Measurements from ENCODE around the gene CAMK4. TPM values are rescaled to one million over a fixed set of nuclear protein-coding genes. Genes with fewer than 3 reads are reported as not detected.

Gene CAMK4
- total RNA-seq, 1 donor from 2014 or later, result 3.8 TPM

DNA sequence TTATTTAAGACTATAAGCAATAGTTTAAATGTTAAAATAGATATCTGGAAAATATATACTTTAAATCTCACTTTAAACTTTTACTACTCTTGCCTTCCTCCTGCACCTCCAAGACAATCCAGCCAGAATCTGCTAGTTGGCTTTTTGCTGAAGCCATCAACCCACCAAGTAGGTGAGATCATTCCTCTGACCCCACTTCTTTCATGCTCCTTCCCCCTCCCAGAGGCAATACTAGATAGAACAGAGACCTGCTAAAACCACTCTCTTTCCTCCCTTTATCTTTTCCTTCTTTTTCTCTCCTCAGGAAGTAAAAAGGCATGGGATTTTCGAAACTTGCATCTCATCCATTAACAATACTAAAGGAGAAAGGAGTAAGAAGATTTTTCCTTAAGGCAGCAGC lies 30.1 kb upstream of the CAMK4 start:
- Histone ChIP-seq H3K4me3 (ENCODE audit: insufficient read depth, low read depth, low read length) (no peak overlapping the region), H3K4me2 (ENCODE audit: low read length) (no peak overlapping the region), H4K20me1 (ENCODE audit: insufficient read depth, low read length) (no peaks in the 10 kb centered on the region), H3K9ac (ENCODE audit: low read length) (no peak overlapping the region), H3K9me3 (ENCODE audit: insufficient read depth, low read depth, low read length) (no peaks in the 10 kb centered on the region), H3K79me2 (ENCODE audit: insufficient read depth, low read length) (no peaks in the 10 kb centered on the region), H3K36me3 (ENCODE audit: insufficient read depth, low read length) (no peaks in the 10 kb centered on the region), H2AFZ (ENCODE audit: low read depth, low read length) (no peak overlapping the region), H3K4me1 (ENCODE audit: insufficient read depth, low read length) (no peaks in the 10 kb centered on the region), H3K27ac (ENCODE audit: low read depth, low read length) (no peak overlapping the region), H3K27me3 (ENCODE audit: insufficient read depth, low read length) (no peaks in the 10 kb centered on the region)
- Mint-ChIP-seq H3K36me3 (ENCODE audit: low read depth, unreplicated experiment) (no peaks in the 10 kb centered on the region), H3K4me3 (ENCODE audit: unreplicated experiment) (no peak overlapping the region), H3K27ac (ENCODE audit: unreplicated experiment) (no peak overlapping the region), H3K4me1 (ENCODE audit: low read depth, unreplicated experiment) (peaks cover 6% of the 10 kb centered on the region), H3K27me3 (ENCODE audit: low read depth, unreplicated experiment) (no peaks in the 10 kb centered on the region), H3K9me3 (ENCODE audit: unreplicated experiment) (no peaks in the 10 kb centered on the region)
- no peak for FAIRE-seq
- no peak for DNase-seq (ENCODE audit: low read depth)
- TF ChIP-seq CTCF (IDR thresholded peaks at IDR 0.05; ENCODE audit: insufficient read depth, low read depth, low read length), result no peak
- TF ChIP-seq EZH2 (IDR thresholded peaks at IDR 0.05; ENCODE audit: insufficient read depth, low read length), result no peak

DNA sequence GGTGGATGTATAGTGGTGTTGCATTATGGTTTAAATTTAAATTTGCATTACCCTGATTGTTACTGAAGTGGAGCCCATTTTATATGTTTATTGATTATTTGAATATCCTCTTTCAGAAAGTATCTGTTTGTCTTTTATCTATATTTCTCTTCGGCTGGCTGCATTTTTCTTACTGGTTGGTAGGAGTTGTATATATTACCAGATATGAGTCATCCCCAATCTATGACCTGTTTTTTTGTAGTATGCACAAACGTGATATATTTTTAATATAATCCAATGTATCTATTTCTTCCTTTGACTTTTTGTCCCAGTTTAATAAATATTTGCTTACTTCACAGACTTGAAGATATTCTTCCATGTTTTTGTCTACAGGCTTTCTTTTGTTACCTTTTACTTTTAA lies 29.3 kb upstream of the CAMK4 start:
- no peaks in the 10 kb centered on the region for H3K36me3 ChIP-seq (ENCODE audit: insufficient read depth, low read length)
- no peak for DNase-seq (ENCODE audit: low read depth)
- H3K9ac ChIP-seq (ENCODE audit: low read length), result no peak overlapping the region
- H3K4me1 Mint-ChIP-seq (ENCODE audit: low read depth, unreplicated experiment), result peaks cover 6% of the 10 kb centered on the region
- no peaks in the 10 kb centered on the region for H3K36me3 Mint-ChIP-seq (ENCODE audit: low read depth, unreplicated experiment)
- no peaks in the 10 kb centered on the region for H3K27me3 ChIP-seq (ENCODE audit: insufficient read depth, low read length)
- H2AFZ ChIP-seq (ENCODE audit: low read depth, low read length), result no peak overlapping the region
- no peaks in the 10 kb centered on the region for H3K79me2 ChIP-seq (ENCODE audit: insufficient read depth, low read length)
- H3K9me3 Mint-ChIP-seq (ENCODE audit: unreplicated experiment), result no peaks in the 10 kb centered on the region
- H3K27ac Mint-ChIP-seq (ENCODE audit: unreplicated experiment), result no peak overlapping the region
- H4K20me1 ChIP-seq (ENCODE audit: insufficient read depth, low read length), result no peaks in the 10 kb centered on the region
- TF ChIP-seq CTCF (IDR thresholded peaks at IDR 0.05; ENCODE audit: insufficient read depth, low read depth, low read length) (no peak), EZH2 (IDR thresholded peaks at IDR 0.05; ENCODE audit: insufficient read depth, low read length) (no peak)
- no peak overlapping the region for H3K27ac ChIP-seq (ENCODE audit: low read depth, low read length)
- no peaks in the 10 kb centered on the region for H3K9me3 ChIP-seq (ENCODE audit: insufficient read depth, low read depth, low read length)
- H3K4me3 ChIP-seq (ENCODE audit: insufficient read depth, low read depth, low read length), result no peak overlapping the region
- H3K4me2 ChIP-seq (ENCODE audit: low read length), result no peak overlapping the region
- no peaks in the 10 kb centered on the region for H3K27me3 Mint-ChIP-seq (ENCODE audit: low read depth, unreplicated experiment)
- no peak overlapping the region for H3K4me3 Mint-ChIP-seq (ENCODE audit: unreplicated experiment)
- FAIRE-seq, result no peak
- no peaks in the 10 kb centered on the region for H3K4me1 ChIP-seq (ENCODE audit: insufficient read depth, low read length)

- no peak for FAIRE-seq
- no peak for TF ChIP-seq EZH2 (IDR thresholded peaks at IDR 0.05; ENCODE audit: insufficient read depth, low read length)
- TF ChIP-seq CTCF (IDR thresholded peaks at IDR 0.05; ENCODE audit: insufficient read depth, low read depth, low read length), result no peak
- H3K4me3 Mint-ChIP-seq (ENCODE audit: unreplicated experiment), result no peak overlapping the region
- H3K27ac ChIP-seq (ENCODE audit: low read depth, low read length), result no peak overlapping the region
- no peak overlapping the region for H3K9ac ChIP-seq (ENCODE audit: low read length)
- no peaks in the 10 kb centered on the region for H4K20me1 ChIP-seq (ENCODE audit: insufficient read depth, low read length)
- no peaks in the 10 kb centered on the region for H3K79me2 ChIP-seq (ENCODE audit: insufficient read depth, low read length)
- H3K4me3 ChIP-seq (ENCODE audit: insufficient read depth, low read depth, low read length), result no peak overlapping the region
- H3K27me3 Mint-ChIP-seq (ENCODE audit: low read depth, unreplicated experiment), result no peaks in the 10 kb centered on the region
- no peak overlapping the region for H3K4me2 ChIP-seq (ENCODE audit: low read length)
- no peaks in the 10 kb centered on the region for H3K9me3 Mint-ChIP-seq (ENCODE audit: unreplicated experiment)
- no peak overlapping the region for H2AFZ ChIP-seq (ENCODE audit: low read depth, low read length)
- peaks cover 6% of the 10 kb centered on the region for H3K4me1 Mint-ChIP-seq (ENCODE audit: low read depth, unreplicated experiment)
- no peaks in the 10 kb centered on the region for H3K4me1 ChIP-seq (ENCODE audit: insufficient read depth, low read length)
- H3K9me3 ChIP-seq (ENCODE audit: insufficient read depth, low read depth, low read length), result no peaks in the 10 kb centered on the region
- no peak overlapping the region for H3K27ac Mint-ChIP-seq (ENCODE audit: unreplicated experiment)
- no peaks in the 10 kb centered on the region for H3K27me3 ChIP-seq (ENCODE audit: insufficient read depth, low read length)
- no peaks in the 10 kb centered on the region for H3K36me3 ChIP-seq (ENCODE audit: insufficient read depth, low read length)
- no peak for DNase-seq (ENCODE audit: low read depth)
- no peaks in the 10 kb centered on the region for H3K36me3 Mint-ChIP-seq (ENCODE audit: low read depth, unreplicated experiment)
Measured at GRCh38 chr5:111197523-111197922, 26.7 kb upstream of the CAMK4 start.
